ENCODE results near the gene ABTB2.

- TF ChIP-seq CHD2 (IDR thresholded peaks at IDR 0.05; ENCODE audit: low read length, partially characterized antibody), result no peak
- no peak for TF ChIP-seq ZBTB33 (IDR thresholded peaks at IDR 0.05; ENCODE audit: borderline replicate concordance, low read depth)
- TF ChIP-seq RAD21 (IDR thresholded peaks at IDR 0.05; ENCODE audit: low read length), result no peak
- no peak for TF ChIP-seq MAX (IDR thresholded peaks at IDR 0.05; ENCODE audit: low read depth)
- TF ChIP-seq RCOR1 (IDR thresholded peaks at IDR 0.05; ENCODE audit: low read length), result no peak
- no peak for TF ChIP-seq POLR2AphosphoS5 (IDR thresholded peaks at IDR 0.05; ENCODE audit: low read depth, low read length)
These were observed 133.3 kb downstream of the ABTB2 start for GRCh38 chr11:34224434-34224966.

Measured in SK-N-SH (cell line).